H1 (cell line): ENCODE measurements around the gene ARHGAP24. TPM values are rescaled to one million over a fixed set of nuclear protein-coding genes. Genes with fewer than 3 reads are reported as not detected.

Experiments
- CTCF ChIA-PET: fragments of 300-600 bp; sonication (Branson Sonifier 250); formaldehyde crosslinking; loops from one replicate; lab custom pipeline; 2021; ENCODE audit not compliant: partially characterized antibody; lab: Charles Lee
- POLR2A ChIA-PET: fragments of 300-600 bp; sonication (Branson Sonifier 250); formaldehyde crosslinking; loops from one replicate; lab custom pipeline; 2021; ENCODE audit warnings: inconsistent platforms; ENCODE audit not compliant: partially characterized antibody; lab: Charles Lee
- DNase-seq, 2 experiments: peaks; one replicate each; pipeline versions ENCODE4 v3.0.0 to v3.0.0-alpha.2; 2010 to 2022; ENCODE audit warnings: low spot score in 2 of 2, low read depth in 1 of 2, mixed read lengths in 1 of 2
- FAIRE-seq: peaks from 2 replicates; lab custom pipeline; 2011; peaks lifted over from hg19 to GRCh38; lab: Jason Lieb, UNC
- H2AFZ ChIP-seq: 2 replicates; pipeline ENCODE4 v1.8.1; 2012; ENCODE audit warnings: low read length, inconsistent platforms
- H2AK5ac ChIP-seq: 2 replicates; pipeline ENCODE4 v1.6.1; 2013; ENCODE audit warnings: low read depth, low read length
- H2BK120ac ChIP-seq: replicated peaks from 2 replicates; pipeline ENCODE3; 2013; ENCODE audit warnings: low read depth, low read length, inconsistent platforms
- H2BK12ac ChIP-seq: 2 replicates; pipeline ENCODE4 v1.6.1; 2013; ENCODE audit warnings: low read depth, low read length
- H2BK15ac ChIP-seq: 2 replicates; pipeline ENCODE4 v1.6.1; 2013; ENCODE audit warnings: low read length
- H2BK20ac ChIP-seq: 2 replicates; pipeline ENCODE4 v1.6.1; 2013; ENCODE audit warnings: low read length
- H2BK5ac ChIP-seq: 2 replicates; pipeline ENCODE4 v1.6.1; 2013; ENCODE audit warnings: low read depth, low read length
- H3K14ac ChIP-seq: 2 replicates; pipeline ENCODE4 v1.6.1; 2013; ENCODE audit warnings: inconsistent platforms; ENCODE audit not compliant: insufficient read length
- H3K18ac ChIP-seq: 2 replicates; pipeline ENCODE4 v1.6.1; 2013; ENCODE audit warnings: low read length; ENCODE audit errors: extremely low read depth
- H3K23ac ChIP-seq: 2 replicates; pipeline ENCODE4 v1.6.1; 2013; ENCODE audit warnings: inconsistent platforms; ENCODE audit not compliant: insufficient read length
- H3K23me2 ChIP-seq: 2 replicates; pipeline ENCODE4 v1.6.1; 2013; ENCODE audit warnings: low read depth, low read length
- H3K27ac ChIP-seq: 2 replicates; pipeline ENCODE4 v1.6.1; 2011; ENCODE audit warnings: low read depth, low read length, inconsistent platforms
- H3K27me3 ChIP-seq, 4 experiments: replicated peaks in 1 of 4; 1 replicate in 1 of 4; 2 replicates in 3 of 4; pipeline versions ENCODE4 v1.6.1 to v1.8.1; 2011 to 2013; ENCODE audit warnings: low read length in 3 of 4, mild to moderate bottlenecking in 3 of 4, inconsistent platforms in 2 of 4, mixed read lengths in 2 of 4, moderate library complexity in 1 of 4; ENCODE audit not compliant: control insufficient read depth in 3 of 4, insufficient read depth in 3 of 4; ENCODE audit errors: extremely low read depth in 1 of 4
- H3K36me3 ChIP-seq, 4 experiments: 2 replicates each; pipeline versions ENCODE4 v1.6.1 to v1.8.1; 2011 to 2013; ENCODE audit warnings: mild to moderate bottlenecking in 4 of 4, low read length in 3 of 4, moderate library complexity in 2 of 4, control low read depth in 1 of 4, inconsistent platforms in 1 of 4; ENCODE audit not compliant: insufficient read depth in 4 of 4, control insufficient read depth in 2 of 4
- H3K4ac ChIP-seq: replicated peaks from 2 replicates; pipeline ENCODE3; 2013; ENCODE audit warnings: low read length, low read depth, mixed read lengths, inconsistent platforms; ENCODE audit not compliant: insufficient read length
- H3K4me1 ChIP-seq, 4 experiments: replicated peaks in 1 of 4; 1 replicate in 1 of 4; 2 replicates in 3 of 4; pipeline versions ENCODE4 v1.6.1 to v1.8.1; 2011 to 2013; ENCODE audit warnings: low read length in 3 of 4, inconsistent platforms in 2 of 4, mixed read lengths in 1 of 4; ENCODE audit not compliant: insufficient read depth in 4 of 4, control insufficient read depth in 3 of 4
- H3K4me2 ChIP-seq, 2 experiments: 2 replicates each; pipeline versions ENCODE4 v1.6.1 to v1.8.1; 2011 to 2013; ENCODE audit warnings: low read depth in 2 of 2, low read length in 2 of 2, control low read depth in 1 of 2, inconsistent platforms in 1 of 2, mild to moderate bottlenecking in 1 of 2; ENCODE audit not compliant: insufficient read depth in 1 of 2
- H3K4me3 ChIP-seq, 4 experiments: fragments of 200-600, 300-600 bp in 1 of 4; sonication (generic), shearing (Covaris generic), sonication (Bioruptor Twin) in 1 of 4; 2 replicates each; pipeline versions ENCODE4 v1.5.1 to v1.8.1; 2011 to 2016; ENCODE audit warnings: low read length in 4 of 4, low read depth in 3 of 4, control low read depth in 2 of 4, inconsistent platforms in 2 of 4, mild to moderate bottlenecking in 2 of 4, mixed read lengths in 1 of 4, moderate library complexity in 1 of 4; ENCODE audit not compliant: insufficient read depth in 2 of 4; ENCODE audit errors: extremely low read depth in 1 of 4
- H3K56ac ChIP-seq: replicated peaks from 2 replicates; pipeline ENCODE3; 2013; ENCODE audit warnings: low read depth, mild to moderate bottlenecking, mixed read lengths, low read length, inconsistent platforms; ENCODE audit not compliant: insufficient read length
- H3K79me1 ChIP-seq: 2 replicates; pipeline ENCODE4 v1.6.1; 2013; ENCODE audit warnings: low read depth, low read length, control low read depth
- H3K79me2 ChIP-seq, 2 experiments: 2 replicates each; pipeline versions ENCODE4 v1.6.1 to v1.8.1; 2012 to 2013; ENCODE audit warnings: low read length in 2 of 2, mild to moderate bottlenecking in 2 of 2, inconsistent platforms in 1 of 2; ENCODE audit not compliant: insufficient read depth in 2 of 2, control insufficient read depth in 1 of 2
- H3K9ac ChIP-seq, 4 experiments: replicated peaks in 1 of 4; 1 replicate in 1 of 4; 2 replicates in 3 of 4; pipeline versions ENCODE4 v1.6.1 to v1.8.1; 2011 to 2013; ENCODE audit warnings: low read depth in 3 of 4, low read length in 3 of 4, control low read depth in 2 of 4, mild to moderate bottlenecking in 2 of 4, moderate library complexity in 2 of 4, inconsistent platforms in 1 of 4; ENCODE audit errors: extremely low read depth in 1 of 4
- H3K9me3 ChIP-seq, 2 experiments: 2 replicates each; pipeline versions ENCODE4 v1.6.1 to v1.8.1; 2012 to 2013; ENCODE audit warnings: mild to moderate bottlenecking in 2 of 2, moderate library complexity in 2 of 2, control low read depth in 1 of 2, inconsistent platforms in 1 of 2, low read depth in 1 of 2, low read length in 1 of 2, mixed read lengths in 1 of 2; ENCODE audit not compliant: insufficient read depth in 2 of 2
- H4K20me1 ChIP-seq, 2 experiments: replicated peaks in 1 of 2; 2 replicates each; pipeline versions ENCODE3 to v1.8.1; 2011 to 2013; ENCODE audit warnings: inconsistent platforms in 2 of 2, low read length in 2 of 2, mild to moderate bottlenecking in 1 of 2; ENCODE audit not compliant: insufficient read depth in 2 of 2, control insufficient read depth in 1 of 2
- H4K5ac ChIP-seq: 2 replicates; pipeline ENCODE4 v1.6.1; 2013; ENCODE audit warnings: low read length, low read depth, mixed read lengths, inconsistent platforms; ENCODE audit not compliant: insufficient read length
- H4K8ac ChIP-seq: 2 replicates; pipeline ENCODE4 v1.8.0; 2013; ENCODE audit warnings: mild to moderate bottlenecking, moderate library complexity, low read length, inconsistent platforms; ENCODE audit not compliant: insufficient read depth; ENCODE audit errors: extremely low read depth
- H4K91ac ChIP-seq: replicated peaks from 2 replicates; pipeline ENCODE3; 2013; ENCODE audit warnings: low read length, mixed read lengths, inconsistent platforms; ENCODE audit not compliant: insufficient read length
- BRCA1 ChIP-seq: IDR thresholded peaks from 2 replicates; pipeline ENCODE4 v1.6.1; 2012; ENCODE audit warnings: low read depth, low read length, improper control_type of control experiment
- CBX5 ChIP-seq: fragments of 300-800, 300-1000 bp; sonication (generic); IDR thresholded peaks from 2 replicates; pipeline ENCODE4 v1.7.1; 2016; ENCODE audit warnings: antibody characterized with exemption, low read length, low read depth
- EGR1 ChIP-seq: IDR thresholded peaks from 2 replicates; pipeline ENCODE4 v1.6.1; 2011; ENCODE audit warnings: low read depth, low read length, borderline replicate concordance
- EP300 ChIP-seq, 2 experiments: IDR thresholded peaks; 1 replicate in 1 of 2; 2 replicates in 1 of 2; pipeline ENCODE4 v1.6.1; 2011 to 2012; ENCODE audit warnings: low read depth in 2 of 2, low read length in 2 of 2, mild to moderate bottlenecking in 2 of 2, borderline replicate concordance in 1 of 2, inconsistent platforms in 1 of 2, moderate library complexity in 1 of 2
- NRF1 ChIP-seq: IDR thresholded peaks from 2 replicates; pipeline ENCODE4 v1.6.1; 2011; ENCODE audit warnings: mild to moderate bottlenecking, low read depth, low read length, improper control_type of control experiment
- POLR2A ChIP-seq, 2 experiments: IDR thresholded peaks; 1 replicate in 1 of 2; 2 replicates in 1 of 2; pipeline ENCODE4 v1.6.1; 2011; ENCODE audit warnings: low read depth in 2 of 2, low read length in 2 of 2, mild to moderate bottlenecking in 2 of 2; ENCODE audit errors: control extremely low read depth in 1 of 2
- RBBP5 ChIP-seq: IDR thresholded peaks from 2 replicates; pipeline ENCODE4 v1.7.1; 2012; ENCODE audit warnings: low read depth, mild to moderate bottlenecking, inconsistent platforms, low read length, moderate library complexity, borderline replicate concordance
- SIRT6 ChIP-seq: IDR thresholded peaks from one replicate; pipeline ENCODE4 v1.7.1; 2012; ENCODE audit warnings: low read length, inconsistent platforms
- SP4 ChIP-seq: IDR thresholded peaks from 2 replicates; pipeline ENCODE4 v1.6.1; 2012; ENCODE audit warnings: low read length, inconsistent platforms
- TCF12 ChIP-seq: IDR thresholded peaks from 2 replicates; pipeline ENCODE4 v1.6.1; 2011; ENCODE audit warnings: low read depth, mild to moderate bottlenecking, low read length
- YY1 ChIP-seq: IDR thresholded peaks from 2 replicates; pipeline ENCODE4 v1.6.1; 2011; ENCODE audit warnings: low read depth, mild to moderate bottlenecking, low read length
- ZNF274 ChIP-seq: IDR thresholded peaks from 2 replicates; pipeline ENCODE4 v1.7.0; 2012; ENCODE audit warnings: low read length, borderline replicate concordance; ENCODE audit errors: extremely low read depth
- WGBS, 2 experiments: shearing (Covaris generic) in 1 of 2; methylation state at CpG; one replicate each; pipeline versions ENCODE4 v1.1.6 to v1.1.7; 2013 to 2015; ENCODE audit warnings: low lambda C conversion rate in 2 of 2, mixed read lengths in 2 of 2, inconsistent platforms in 1 of 2, low coverage in 1 of 2, missing lambda C conversion rate in 1 of 2; ENCODE audit not compliant: insufficient replicate concordance in 2 of 2, insufficient coverage in 1 of 2, insufficient read length in 1 of 2; ENCODE audit errors: extremely low coverage in 1 of 2, missing lambda C conversion rate in 1 of 2; 5-methylcytosine and 5-hydroxymethylcytosine counted together
- polyA plus RNA-seq, 7 experiments: library from polyadenylated mRNA; depleted of rRNA in 3 of 7; stranded (reverse) in 5 of 7; unstranded in 2 of 7; fragments of >200 nt in 5 of 7; fragments of 200-250 nt in 2 of 7; gene quantifications; 1 replicate in 5 of 7; 2 replicates in 1 of 7; 4 replicates in 1 of 7; pipeline versions ENCODE4 v1.2.1 to v1.2.3, GENCODE V29; 2011 to 2013; ENCODE audit warnings: missing spikeins in 2 of 7, mixed read lengths in 2 of 7
- total RNA-seq: library from RNA; stranded (reverse); fragmentation: NEBNext Ultra II Directional; extraction: Animal tissue kit (Norgen Biotek cat#: 25700); gene quantifications from 2 replicates; pipeline ENCODE4 v1.2.1, GENCODE V29; 2021

ARHGAP24 gene
- total and polyA plus RNA-seq, 2 of the 8 experiments (the other 6 are each of a cell fraction or from before 2014, with no cell fraction given), result 0.08 to 0.50 TPM

DNA sequence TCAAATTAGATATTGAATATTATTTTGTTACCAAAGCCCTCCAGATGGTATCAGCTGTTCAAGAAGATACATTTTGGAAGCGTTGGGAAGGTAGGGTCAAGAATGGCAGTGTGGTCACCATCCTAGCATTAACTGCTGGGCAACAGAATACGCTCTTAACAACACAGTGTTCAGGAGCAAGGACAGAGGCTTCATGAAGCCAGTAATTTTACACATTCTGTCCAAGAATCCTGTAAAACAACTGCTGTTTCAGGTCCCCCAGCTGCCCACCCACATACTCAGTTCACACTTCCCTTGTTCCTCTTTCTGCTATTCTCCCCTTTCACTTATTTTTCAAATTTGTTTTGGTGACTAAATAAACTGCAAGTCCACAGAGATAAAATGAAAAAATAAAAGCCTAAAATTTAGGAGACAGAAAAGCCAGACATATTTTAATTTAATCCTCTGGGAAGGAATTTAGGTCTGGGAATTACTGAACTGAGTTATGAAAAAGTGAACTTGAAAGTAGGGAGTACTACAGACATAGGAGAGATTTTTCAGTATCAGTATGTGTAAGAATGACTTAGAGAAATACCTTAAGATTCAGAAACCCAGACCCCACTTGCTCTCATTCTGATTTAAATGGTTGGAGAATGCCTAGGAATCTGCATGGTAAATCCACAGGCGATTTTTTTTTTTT is 478.2 kb downstream of the ARHGAP24 start:
- Histone ChIP-seq H4K91ac (peak overlapping the region; percentile 52), H3K4me1 (peaks cover 0 to 17% (median 5%) of the 10 kb centered on the region in 4 experiments; a peak in 5 of 7 replicates), H3K4ac (no peak overlapping the region), H3K9me3 (no peaks in the 10 kb centered on the region), H3K18ac (no peak overlapping the region), H3K4me3 (no peak overlapping the region), H2BK12ac (no peak overlapping the region; the same call in 1 of the 2 replicates), H3K23me2 (no peaks in the 10 kb centered on the region), H2BK15ac (no peak overlapping the region), H2BK5ac (0 out of 2 replicates have a peak overlapping the region, but pooled peaks have one; percentile 9), H3K36me3 (no peaks in the 10 kb centered on the region; a peak in 1 of 8 replicates), H2AK5ac (no peak overlapping the region), H3K14ac (no peak overlapping the region), H4K20me1 (no peaks in the 10 kb centered on the region), H4K5ac (no peak overlapping the region), H4K8ac (no peak overlapping the region), H3K27me3 (no peaks in the 10 kb centered on the region), H3K79me2 (no peaks in the 10 kb centered on the region), H2BK120ac (no peak overlapping the region), H3K79me1 (no peaks in the 10 kb centered on the region), H2AFZ (peak overlapping the region; percentile 97), H2BK20ac (no peak overlapping the region), H3K9ac (no peak overlapping the region), H3K23ac (no peak overlapping the region), H3K56ac (no peak overlapping the region), H3K27ac (no peak overlapping the region), H3K4me2 (peak overlapping the region in 1 of 2 experiments; percentile 27; a peak in 2 of 4 replicates)
- FAIRE-seq, result no peak
- POLR2A ChIA-PET, result interaction anchor here (1.4 kb wide), 1 partner anchor 11 kb away, joined by 5 read pairs; no protein-coding TSS in a partner anchor
- DNase-seq, result no peak
- TF ChIP-seq YY1 (no peak), ZNF274 (no peak), RBBP5 (no peak), NRF1 (no peak), EP300 (IDR thresholded peaks at IDR 0.05; ENCODE audit: borderline replicate concordance in 1 of 2, low read depth in 2 of 2, low read length in 2 of 2) (no peak), BRCA1 (no peak), POLR2A (IDR thresholded peaks at IDR 0.05; ENCODE audit: control extremely low read depth in 1 of 2, low read depth in 2 of 2, low read length in 2 of 2) (no peak), TCF12 (no peak), SP4 (no peak), EGR1 (no peak), SIRT6 (no peak), CBX5 (no peak)
- WGBS, 2 experiments, result 67% methylated on average over 3 of the region's 3 CpGs; no CpG with 5 or more reads in 1 of the 2 experiments
- CTCF ChIA-PET, result no interaction called here
